Fibroblast of villous mesenchyme (primary cell): ENCODE results near the gene RIT2. TPM values are rescaled to one million over a fixed set of nuclear protein-coding genes. Genes with fewer than 3 reads are reported as not detected.

Experiments
- DNase-seq: peaks from one replicate; pipeline ENCODE4 v3.0.0-alpha.2; 2010; ENCODE audit warnings: low read depth
- H3K4me3 ChIP-seq: 2 replicates; pipeline ENCODE4 v1.5.1; 2011; ENCODE audit warnings: low read depth, mild to moderate bottlenecking, low read length
- CTCF ChIP-seq: IDR thresholded peaks from 2 replicates; pipeline ENCODE4 v1.5.1; 2012; ENCODE audit warnings: low read depth, mild to moderate bottlenecking, low read length; ENCODE audit not compliant: insufficient read depth
- total RNA-seq: library from RNA; depleted of rRNA; stranded (reverse); fragments of >200 nt; gene quantifications from 2 replicates; pipeline ENCODE4 v1.2.3, GENCODE V29; 2012

Gene RIT2
- total RNA-seq, 1 donor, result not detected

GRCh38 chr18:43155842-43156241 lies 40.4 kb upstream of the RIT2 start:
- no peak for TF ChIP-seq CTCF
- DNase-seq, result no peak
- H3K4me3 ChIP-seq, result no peak overlapping the region

- no peak for TF ChIP-seq CTCF
- no peak for DNase-seq
These were observed 32.7 kb upstream of the RIT2 start for GRCh38 chr18:43148231-43148630.

GRCh38 chr18:43141208-43141607 lies 25.7 kb upstream of the RIT2 start:
- no peak for TF ChIP-seq CTCF
- no peak for DNase-seq

More at GRCh38 chr18:43148231-43148630, 32.7 kb upstream of the RIT2 start:
- H3K4me3 ChIP-seq, result no peak overlapping the region

GRCh38 chr18:43139288-43139946 lies 23.9 kb upstream of the RIT2 start:
- no peak for TF ChIP-seq CTCF
- no peak for DNase-seq
- no peak overlapping the region for H3K4me3 ChIP-seq

More at GRCh38 chr18:43141208-43141607, 25.7 kb upstream of the RIT2 start:
- no peak overlapping the region for H3K4me3 ChIP-seq

- no peak overlapping the region for H3K4me3 ChIP-seq
- TF ChIP-seq CTCF, result no peak
- DNase-seq, result no peak
These were observed 19.4 kb upstream of the RIT2 start for GRCh38 chr18:43134876-43135275.

GRCh38 chr18:43130716-43131260 lies 15.3 kb upstream of the RIT2 start:
- DNase-seq, result no peak

More at GRCh38 chr18:43130716-43131260, 15.3 kb upstream of the RIT2 start:
- no peak overlapping the region for H3K4me3 ChIP-seq
- TF ChIP-seq CTCF, result no peak
